SW480 (cell line): Measurements from ENCODE around the gene C2orf42.
"Not testable (repeated sequence)": the region's sequence is repeated elsewhere in the genome, so short reads cannot be mapped to it uniquely, and the experiment has no call there.

Source experiments
- DNase-seq: peaks from one replicate; pipeline ENCODE4 v3.0.0-alpha.2; 2016; ENCODE audit warnings: low spot score

Gene C2orf42

GRCh38 chr2:70190418-70191243 lies at the start of gene C2orf42:
Gene C2orf42 (minus strand): TSS chr2:70191019. CDS start chr2:70181985, 9,034 bp downstream.
- peak; percentile 99 for DNase-seq

- DNase-seq = no peak
Measured at GRCh38 chr2:70240599-70240998, 49.8 kb upstream of the C2orf42 start.

GRCh38 chr2:70233926-70234325 lies 43.1 kb upstream of the C2orf42 start:
- DNase-seq = no peak

GRCh38 chr2:70226781-70227180 lies 36.0 kb upstream of the C2orf42 start:
- DNase-seq = no peak

GRCh38 chr2:70223305-70223704 lies 32.5 kb upstream of the C2orf42 start:
- not testable (repeated sequence) for DNase-seq

GRCh38 chr2:70214953-70215549 lies 24.2 kb upstream of the C2orf42 start:
- DNase-seq = no peak

- DNase-seq = no peak
Measured at GRCh38 chr2:70214365-70214764, 23.5 kb upstream of the C2orf42 start.

GRCh38 chr2:70212298-70212932 lies 21.6 kb upstream of the C2orf42 start:
- no peak for DNase-seq

GRCh38 chr2:70211595-70211994 lies 20.8 kb upstream of the C2orf42 start:
- no peak for DNase-seq

- DNase-seq = no peak
Measured at GRCh38 chr2:70204452-70204851, 13.6 kb upstream of the C2orf42 start.

- DNase-seq = no peak
Measured at GRCh38 chr2:70203086-70203485, 12.3 kb upstream of the C2orf42 start.

GRCh38 chr2:70202236-70202806 lies 11.5 kb upstream of the C2orf42 start:
- no peak for DNase-seq

GRCh38 chr2:70201831-70202230 lies 11.0 kb upstream of the C2orf42 start:
- DNase-seq = no peak

- no peak for DNase-seq
Measured at GRCh38 chr2:70201225-70201768, 10.5 kb upstream of the C2orf42 start.

GRCh38 chr2:70199320-70199864 lies 8.6 kb upstream of the C2orf42 start:
- no peak for DNase-seq

GRCh38 chr2:70192516-70192915 lies 1.7 kb upstream of the C2orf42 start:
- DNase-seq = peak; percentile 61

- no peak for DNase-seq
Measured at GRCh38 chr2:70191244-70191735, 471 bp upstream of the C2orf42 start.

GRCh38 chr2:70188460-70188859 lies 2.4 kb downstream of the C2orf42 start:
- DNase-seq = no peak

GRCh38 chr2:70187170-70187569 lies 3.6 kb downstream of the C2orf42 start:
- DNase-seq = not testable (repeated sequence)

- DNase-seq = no peak
Measured at GRCh38 chr2:70182689-70183088, 8.1 kb downstream of the C2orf42 start.

- DNase-seq = no peak
Measured at GRCh38 chr2:70181363-70181956, 9.4 kb downstream of the C2orf42 start.

GRCh38 chr2:70173520-70173919 lies 17.3 kb downstream of the C2orf42 start:
- no peak for DNase-seq
